ENCODE measurements around the gene MIA.

- no peak for TF ChIP-seq CTCF (IDR thresholded peaks at IDR 0.05; ENCODE audit: insufficient read depth, low read length)
- TF ChIP-seq SPI1 (IDR thresholded peaks at IDR 0.05; ENCODE audit: borderline replicate concordance, low read depth), result no peak
These were observed 11.8 kb upstream of the MIA start for GRCh38 chr19:40763526-40763925.

All from HL-60 (cell line).